ENCODE data around the gene LRBA. TPM values are rescaled to one million over a fixed set of nuclear protein-coding genes. Genes with fewer than 3 reads are reported as not detected.

The LRBA gene
- total RNA-seq, 1 experiment from 2014 or later = 77.4 TPM

- H4K20me1 ChIP-seq (ENCODE audit: insufficient read depth) = no peaks in the 10 kb centered on the region
- H3K4me1 ChIP-seq (replicated peaks; ENCODE audit: insufficient read depth) = no peaks in the 10 kb centered on the region
- intact Hi-C loops (cut with micrococcal nuclease; ENCODE audit: unreplicated experiment) = no loop called here
- no peaks in the 10 kb centered on the region for H3K9me3 ChIP-seq (ENCODE audit: insufficient read depth, low read depth)
- no peaks in the 10 kb centered on the region for H3K9me2 ChIP-seq (ENCODE audit: insufficient read depth)
- H3K79me2 ChIP-seq (ENCODE audit: low read depth) = no peaks in the 10 kb centered on the region
- H2AFZ ChIP-seq = no peak overlapping the region
- H3K4me2 ChIP-seq = no peak overlapping the region
- ChIA-PET CTCF (no interaction called here), POLR2A (ENCODE audit: unreplicated experiment) (no interaction called here)
- H3K27ac ChIP-seq = no peak overlapping the region
- no peaks in the 10 kb centered on the region for H3F3A ChIP-seq (ENCODE audit: insufficient read depth, low read depth)
- H3K4me3 ChIP-seq = no peak overlapping the region
- no peaks in the 10 kb centered on the region for H3K27me3 ChIP-seq (ENCODE audit: insufficient read depth, low read depth)
- no TSS peak for BruUV-seq (replicated peaks)
- DNase-seq = no peak
- TF ChIP-seq EZH2 (IDR thresholded peaks at IDR 0.05; ENCODE audit: low read depth) = no peak
- no peak for TF ChIP-seq CTCF (conservative IDR thresholded peaks at IDR 0.05)
- H3K36me3 ChIP-seq (ENCODE audit: low read depth) = no peaks in the 10 kb centered on the region
These were observed 37.7 kb upstream of the LRBA start for GRCh38 chr4:151052785-151053184.

- H3K9me2 ChIP-seq (ENCODE audit: insufficient read depth) = no peaks in the 10 kb centered on the region
- H3K36me3 ChIP-seq (ENCODE audit: low read depth) = no peaks in the 10 kb centered on the region
- ChIA-PET POLR2A (ENCODE audit: unreplicated experiment) (no interaction called here), CTCF (no interaction called here)
- H3K4me3 ChIP-seq = no peak overlapping the region
- no peak overlapping the region for H3K4me2 ChIP-seq
- intact Hi-C loops (cut with micrococcal nuclease; ENCODE audit: unreplicated experiment) = no loop called here
- no peaks in the 10 kb centered on the region for H3K4me1 ChIP-seq (replicated peaks; ENCODE audit: insufficient read depth)
- no peaks in the 10 kb centered on the region for H3K79me2 ChIP-seq (ENCODE audit: low read depth)
- no peaks in the 10 kb centered on the region for H3K9me3 ChIP-seq (ENCODE audit: insufficient read depth, low read depth)
- no peaks in the 10 kb centered on the region for H4K20me1 ChIP-seq (ENCODE audit: insufficient read depth)
- TF ChIP-seq CTCF (conservative IDR thresholded peaks at IDR 0.05) (no peak), EZH2 (IDR thresholded peaks at IDR 0.05; ENCODE audit: low read depth) (no peak)
- no peaks in the 10 kb centered on the region for H3K27me3 ChIP-seq (ENCODE audit: insufficient read depth, low read depth)
- no peaks in the 10 kb centered on the region for H3F3A ChIP-seq (ENCODE audit: insufficient read depth, low read depth)
- H3K27ac ChIP-seq = no peak overlapping the region
- H2AFZ ChIP-seq = no peak overlapping the region
- no peak for DNase-seq
- no TSS peak for BruUV-seq (replicated peaks)
These were observed 34.4 kb upstream of the LRBA start for GRCh38 chr4:151049430-151049884.

GRCh38 chr4:151048913-151049312 is 33.8 kb upstream of the LRBA start:
- no TSS peak for BruUV-seq (replicated peaks)
- H3K79me2 ChIP-seq (ENCODE audit: low read depth) = no peaks in the 10 kb centered on the region
- H3F3A ChIP-seq (ENCODE audit: insufficient read depth, low read depth) = no peaks in the 10 kb centered on the region
- no peak for DNase-seq
- ChIA-PET CTCF (no interaction called here), POLR2A (ENCODE audit: unreplicated experiment) (no interaction called here)
- no peaks in the 10 kb centered on the region for H3K36me3 ChIP-seq (ENCODE audit: low read depth)
- H2AFZ ChIP-seq = no peak overlapping the region
- no peaks in the 10 kb centered on the region for H3K27me3 ChIP-seq (ENCODE audit: insufficient read depth, low read depth)
- H3K9me2 ChIP-seq (ENCODE audit: insufficient read depth) = no peaks in the 10 kb centered on the region
- intact Hi-C loops (cut with micrococcal nuclease; ENCODE audit: unreplicated experiment) = no loop called here
- H4K20me1 ChIP-seq (ENCODE audit: insufficient read depth) = no peaks in the 10 kb centered on the region
- no peak for TF ChIP-seq CTCF (conservative IDR thresholded peaks at IDR 0.05)
- no peak for TF ChIP-seq EZH2 (IDR thresholded peaks at IDR 0.05; ENCODE audit: low read depth)
- no peak overlapping the region for H3K27ac ChIP-seq
- no peak overlapping the region for H3K4me3 ChIP-seq
- H3K4me1 ChIP-seq (replicated peaks; ENCODE audit: insufficient read depth) = no peaks in the 10 kb centered on the region
- H3K4me2 ChIP-seq = no peak overlapping the region
- no peaks in the 10 kb centered on the region for H3K9me3 ChIP-seq (ENCODE audit: insufficient read depth, low read depth)

Measured in PC-9 (cell line).